Right lung (tissue), 5 donors: ENCODE data around the gene PLXND1. TPM values are rescaled to one million over a fixed set of nuclear protein-coding genes. Genes with fewer than 3 reads are reported as not detected.
"Not testable (repeated sequence)": the region's sequence is repeated elsewhere in the genome, so short reads cannot be mapped to it uniquely, and the experiment has no call there.

ENCODE experiments used
- DNase-seq, 2 donors: peaks; one replicate each; pipeline ENCODE4 v3.0.0-alpha.2; 2013
- polyA plus RNA-seq, 5 donors: library from polyadenylated mRNA; unstranded; fragments of 120-200 nt; gene quantifications; one replicate each; pipeline versions ENCODE4 v1.2.1 to v1.2.3, GENCODE V29; 2013; ENCODE audit warnings: inconsistent platforms in 1 of 5, low replicate concordance in 1 of 5; ENCODE audit not compliant: insufficient read length in 5 of 5, insufficient read depth in 1 of 5

Gene PLXND1
- polyA plus RNA-seq, 5 donors, result 167 to 213 (median 176) TPM

DNA sequence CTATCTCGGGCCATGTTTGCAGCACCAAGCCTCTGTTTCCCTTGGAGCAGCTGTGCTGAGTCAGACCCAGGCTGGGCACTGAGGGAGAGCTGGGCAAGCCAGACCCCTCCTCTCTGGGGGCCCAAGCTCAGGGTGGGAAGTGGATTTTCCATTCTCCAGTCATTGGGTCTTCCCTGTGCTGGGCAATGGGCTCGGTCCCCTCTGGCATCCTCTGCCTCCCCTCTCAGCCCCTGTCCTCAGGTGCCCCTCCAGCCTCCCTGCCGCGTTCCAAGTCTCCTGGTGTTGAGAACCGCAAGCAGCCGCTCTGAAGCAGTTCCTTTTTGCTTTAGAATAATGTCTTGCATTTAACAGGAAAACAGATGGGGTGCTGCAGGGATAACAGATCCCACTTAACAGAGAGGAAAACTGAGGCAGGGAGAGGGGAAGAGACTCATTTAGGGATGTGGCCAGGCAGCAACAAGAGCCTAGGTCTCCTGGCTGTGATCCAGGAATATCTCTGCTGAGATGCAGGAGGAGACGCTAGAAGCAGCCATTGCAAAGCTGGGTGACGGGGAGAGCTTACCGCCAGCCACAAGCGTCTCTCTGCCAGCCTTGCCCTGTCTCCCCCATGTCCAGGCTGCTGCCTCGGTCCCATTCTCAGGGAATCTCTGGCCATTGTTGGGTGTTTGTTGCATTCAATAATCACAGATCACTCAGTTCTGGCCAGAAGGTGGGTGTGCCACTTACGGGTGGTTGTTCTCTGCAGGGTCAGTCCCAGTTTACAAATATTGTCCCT, 76.9 kb downstream of the PLXND1 start:
- no peak for DNase-seq

DNA sequence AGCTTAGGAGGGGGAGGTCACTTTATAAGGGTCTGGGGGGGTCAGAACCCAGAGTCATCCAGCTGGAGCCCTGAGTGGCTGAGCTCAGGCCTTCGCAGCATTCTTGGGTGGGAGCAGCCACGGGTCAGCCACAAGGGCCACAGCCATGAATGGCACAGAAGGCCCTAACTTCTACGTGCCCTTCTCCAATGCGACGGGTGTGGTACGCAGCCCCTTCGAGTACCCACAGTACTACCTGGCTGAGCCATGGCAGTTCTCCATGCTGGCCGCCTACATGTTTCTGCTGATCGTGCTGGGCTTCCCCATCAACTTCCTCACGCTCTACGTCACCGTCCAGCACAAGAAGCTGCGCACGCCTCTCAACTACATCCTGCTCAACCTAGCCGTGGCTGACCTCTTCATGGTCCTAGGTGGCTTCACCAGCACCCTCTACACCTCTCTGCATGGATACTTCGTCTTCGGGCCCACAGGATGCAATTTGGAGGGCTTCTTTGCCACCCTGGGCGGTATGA, 77.8 kb downstream of the PLXND1 start, which contains the start of gene RHO:
Gene RHO (plus strand): TSS at position 51 of the 512 bp plus-strand sequence. CDS start 95 bp downstream, at position 146.
- no peak for DNase-seq

DNA sequence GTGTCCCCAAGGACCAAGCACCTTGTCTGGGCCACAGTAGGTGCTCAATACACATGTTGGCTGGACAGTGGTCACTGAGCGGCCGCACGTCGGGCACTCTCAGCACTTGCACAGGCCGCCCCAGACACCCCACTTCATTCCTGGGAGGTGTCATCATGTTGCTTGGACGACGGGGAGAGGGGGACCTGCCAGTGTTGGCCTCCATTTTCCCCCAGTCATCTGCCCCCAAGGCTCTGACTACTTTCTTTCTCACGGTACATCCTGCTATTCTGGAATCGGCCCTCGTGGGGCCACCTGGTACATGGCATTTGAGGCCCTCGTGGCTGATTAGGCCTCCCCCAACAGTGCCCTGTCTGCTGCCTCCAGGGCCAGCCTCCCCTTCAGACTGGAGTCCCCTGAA, 79.2 kb downstream of the PLXND1 start:
- no peak for DNase-seq

DNA sequence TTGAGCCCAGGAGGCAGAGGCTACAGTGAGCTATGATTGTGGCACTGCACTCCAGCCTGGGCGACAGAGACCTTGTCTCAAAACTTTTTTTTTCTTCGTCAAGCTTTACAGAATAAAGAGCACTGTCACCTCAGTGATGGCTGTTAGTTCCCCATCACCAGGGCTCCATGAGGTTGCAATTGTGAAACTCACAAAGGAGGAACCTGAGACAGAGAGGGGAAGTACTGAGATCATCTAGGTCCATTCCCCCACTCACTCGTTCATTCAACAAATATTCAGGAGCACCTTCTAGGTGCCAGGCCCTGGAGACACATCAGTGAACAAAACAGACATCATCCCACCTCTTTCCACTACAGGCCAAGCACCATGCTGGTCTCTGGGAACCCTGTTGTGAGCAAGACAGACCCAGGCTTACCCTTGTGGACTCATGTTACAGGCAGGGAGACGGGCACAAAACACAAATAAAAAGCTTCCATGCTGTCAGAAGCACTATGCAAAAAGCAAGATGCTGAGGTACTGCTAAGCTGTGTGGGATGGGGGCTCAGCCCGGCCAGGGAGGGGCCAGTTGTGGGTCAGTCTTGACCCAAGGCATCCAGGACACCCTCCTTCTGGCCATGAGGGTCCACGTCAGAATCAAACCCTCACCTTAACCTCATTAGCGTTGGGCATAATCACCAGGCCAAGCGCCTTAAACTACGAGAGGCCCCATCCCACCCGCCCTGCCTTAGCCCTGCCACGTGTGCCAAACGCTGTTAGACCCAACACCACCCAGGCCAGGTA, 80.2 kb downstream of the PLXND1 start:
- no peak for DNase-seq

DNA sequence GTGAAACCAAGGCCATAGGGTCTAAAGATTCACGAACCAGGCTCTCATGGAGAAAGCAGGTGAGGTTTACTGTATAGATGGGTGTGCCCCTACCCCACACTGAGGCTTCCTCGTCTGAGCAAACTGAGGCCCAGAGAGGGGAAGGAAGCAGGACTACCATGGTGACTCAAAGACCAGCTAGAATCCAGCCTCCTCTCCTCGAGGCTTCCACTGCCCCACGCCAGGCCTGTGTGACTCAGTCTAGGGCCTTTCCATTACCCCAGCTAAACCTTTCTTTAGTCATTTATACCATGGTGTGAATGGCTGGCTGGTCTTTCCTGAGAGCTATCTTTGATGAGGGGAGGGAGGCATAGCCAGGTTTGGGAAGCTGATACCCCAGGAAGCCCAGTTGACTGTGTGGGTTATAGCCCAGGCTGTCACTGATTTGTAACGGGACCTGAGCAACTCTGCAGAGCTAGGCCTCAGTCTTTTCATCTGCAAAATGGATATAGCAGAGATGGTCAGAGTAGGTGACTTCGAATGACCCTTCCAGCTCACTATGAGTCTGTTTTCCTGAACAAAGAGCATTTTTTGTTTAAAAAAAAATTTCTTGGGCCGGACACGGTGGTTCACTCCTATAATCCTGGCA, 81.0 kb downstream of the PLXND1 start:
- no peak for DNase-seq

DNA sequence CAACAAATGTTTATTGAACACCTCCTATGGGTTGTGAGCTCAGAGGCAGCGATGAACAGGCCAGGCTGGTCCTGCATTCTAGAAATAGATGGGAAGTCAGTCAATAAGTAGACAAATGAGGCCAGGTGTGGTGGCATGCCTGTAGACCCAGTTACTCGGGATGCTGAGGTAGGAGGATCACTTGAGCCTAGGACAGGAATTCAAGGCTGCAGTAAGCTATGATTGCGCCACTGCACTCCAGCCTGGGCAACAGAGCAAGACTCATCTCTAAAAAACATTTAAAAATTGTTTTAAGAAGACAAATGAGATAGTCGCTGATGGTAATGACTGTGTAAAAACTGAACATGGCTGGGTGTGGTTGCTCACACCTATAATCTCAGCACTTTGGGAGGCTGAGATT, 82.4 kb downstream of the PLXND1 start:
- no peak for DNase-seq

DNA sequence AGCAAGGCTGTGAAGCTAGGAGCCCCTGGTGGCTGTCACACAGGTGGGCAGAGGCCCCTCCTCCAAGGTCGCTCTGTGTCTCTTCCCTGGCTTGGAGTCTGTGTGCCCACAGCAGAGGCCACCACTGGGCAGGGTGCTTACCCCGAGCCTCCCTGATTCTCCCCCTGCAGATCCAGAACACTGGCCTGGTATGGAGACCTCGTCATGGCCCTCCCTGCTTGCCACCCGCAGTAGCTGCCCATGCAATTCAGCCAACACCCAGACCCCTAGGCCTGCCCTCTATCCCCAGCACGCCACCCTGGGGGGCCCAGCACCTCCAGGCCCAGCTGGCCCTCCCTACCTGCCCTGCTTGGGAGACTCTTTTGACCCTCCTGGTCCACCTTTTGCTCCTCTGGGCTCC, 83.5 kb downstream of the PLXND1 start:
- DNase-seq, result no peak

DNA sequence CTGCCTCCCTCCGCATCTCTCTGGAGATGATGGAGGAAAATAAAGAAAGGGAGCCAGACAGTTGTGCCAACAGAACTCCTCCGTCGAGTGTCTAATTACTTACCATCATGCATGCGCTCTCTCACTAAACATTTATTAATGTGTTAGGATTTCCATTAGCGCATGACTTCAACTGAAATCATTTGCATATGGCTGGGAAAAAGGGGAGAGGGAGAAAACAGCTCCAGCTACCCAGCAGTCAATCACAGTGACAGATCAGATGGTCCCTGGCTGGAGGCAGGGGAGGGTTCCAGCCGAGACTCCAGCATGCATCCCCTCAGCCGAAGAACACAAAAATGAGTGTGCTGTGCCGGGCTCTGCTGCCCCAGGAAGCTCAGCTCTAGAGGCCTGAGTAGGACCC, 84.9 kb downstream of the PLXND1 start:
- DNase-seq, result no peak

DNA sequence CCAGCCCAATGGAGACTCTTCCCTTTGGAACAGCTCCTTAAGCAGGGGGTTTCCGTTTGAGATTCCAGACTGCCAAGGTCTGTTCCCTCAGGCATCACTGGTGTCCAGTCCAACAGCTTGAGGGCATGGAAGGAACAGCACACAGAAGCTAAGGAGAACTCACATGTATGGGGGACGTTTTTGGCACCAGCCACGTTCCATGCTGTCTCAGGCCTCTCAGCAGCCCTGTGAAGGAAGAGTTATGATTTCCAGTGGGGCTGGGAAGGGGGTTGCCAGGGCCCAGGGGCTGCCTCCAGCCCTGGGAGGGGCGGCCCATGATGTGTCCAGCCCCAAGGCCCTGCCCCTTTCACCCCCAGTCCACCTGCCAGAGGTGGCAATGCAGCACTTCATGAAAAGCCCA, 85.5 kb downstream of the PLXND1 start:
- no peak for DNase-seq

DNA sequence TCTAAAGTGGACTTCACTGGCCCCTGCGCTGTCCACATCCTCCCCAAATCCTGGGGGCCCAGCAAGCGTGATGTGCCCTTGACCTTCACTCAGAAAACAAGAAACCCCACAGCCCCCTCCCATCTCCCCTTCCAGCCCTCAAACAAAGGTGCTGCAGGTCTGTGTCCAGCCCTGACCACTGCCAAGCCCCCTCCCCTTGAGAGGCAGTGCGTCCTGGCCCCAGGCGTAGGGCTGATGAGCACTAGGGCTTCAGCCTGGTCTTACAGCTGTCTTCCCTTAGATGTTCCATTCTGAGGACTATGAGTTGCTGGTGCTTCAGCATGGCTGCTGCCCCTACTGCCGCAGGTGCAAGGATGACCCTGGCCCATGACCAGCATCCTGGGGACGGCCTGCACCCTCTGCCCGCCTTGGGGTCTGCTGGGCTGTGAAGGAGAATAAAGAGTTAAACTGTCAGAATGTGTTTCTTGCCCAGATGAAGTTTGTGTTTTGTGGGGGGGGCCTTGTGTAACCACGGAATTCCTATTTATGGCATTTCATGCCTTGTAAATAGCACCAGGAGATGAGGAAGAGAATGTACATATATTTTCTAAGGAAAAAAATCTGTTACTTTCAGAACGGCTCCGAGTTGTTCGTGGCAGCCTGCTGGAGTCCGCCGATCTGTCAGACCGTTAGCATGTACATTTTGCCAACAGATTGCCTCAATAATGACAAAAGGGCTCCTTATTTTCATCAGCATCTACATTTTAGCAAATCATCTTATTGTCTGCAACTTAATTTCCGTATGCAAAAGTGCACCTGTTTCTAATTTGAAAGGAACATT, 86.4 kb downstream of the PLXND1 start:
- DNase-seq, result no peak

DNA sequence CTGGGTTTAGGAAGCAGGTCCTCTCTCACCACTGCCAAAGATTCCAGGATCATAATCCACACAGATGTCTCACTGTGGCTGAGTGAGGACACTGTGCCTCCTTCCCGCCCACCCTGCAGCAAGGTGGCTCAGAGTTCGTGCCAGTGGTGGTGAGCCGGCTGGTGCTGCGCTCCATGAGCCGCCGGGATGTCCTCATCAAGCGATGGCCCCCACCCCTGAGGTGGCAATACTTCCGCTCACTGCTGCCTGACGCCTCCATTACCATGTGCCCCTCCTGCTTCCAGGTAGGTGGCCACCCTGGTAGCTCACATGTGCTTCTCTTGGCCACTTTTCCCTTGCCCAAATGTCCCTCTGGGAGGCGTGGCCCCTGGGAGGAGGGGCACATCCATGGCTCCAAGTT, 87.0 kb downstream of the PLXND1 start:
- DNase-seq, result no peak

DNA sequence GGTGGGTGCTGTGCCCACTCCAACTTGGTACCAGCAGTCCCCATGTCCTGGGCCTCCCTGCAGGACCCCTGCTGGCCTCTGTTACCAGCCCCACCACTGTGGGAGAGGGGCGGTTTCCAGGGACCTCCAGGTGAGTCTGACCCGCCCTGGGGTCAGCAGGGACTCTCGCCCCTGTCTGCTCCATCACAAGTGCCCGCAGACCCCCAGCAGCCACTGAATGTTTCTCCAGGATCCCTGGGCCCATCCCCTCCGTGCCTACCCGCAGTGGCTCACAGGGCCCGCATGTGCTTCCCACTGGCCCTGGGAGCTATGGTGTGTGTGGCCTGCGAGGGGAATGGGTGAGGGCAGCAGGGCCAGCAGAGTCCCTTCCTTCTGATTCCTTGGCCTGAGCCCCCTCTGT, 87.9 kb downstream of the PLXND1 start:
- no peak for DNase-seq

DNA sequence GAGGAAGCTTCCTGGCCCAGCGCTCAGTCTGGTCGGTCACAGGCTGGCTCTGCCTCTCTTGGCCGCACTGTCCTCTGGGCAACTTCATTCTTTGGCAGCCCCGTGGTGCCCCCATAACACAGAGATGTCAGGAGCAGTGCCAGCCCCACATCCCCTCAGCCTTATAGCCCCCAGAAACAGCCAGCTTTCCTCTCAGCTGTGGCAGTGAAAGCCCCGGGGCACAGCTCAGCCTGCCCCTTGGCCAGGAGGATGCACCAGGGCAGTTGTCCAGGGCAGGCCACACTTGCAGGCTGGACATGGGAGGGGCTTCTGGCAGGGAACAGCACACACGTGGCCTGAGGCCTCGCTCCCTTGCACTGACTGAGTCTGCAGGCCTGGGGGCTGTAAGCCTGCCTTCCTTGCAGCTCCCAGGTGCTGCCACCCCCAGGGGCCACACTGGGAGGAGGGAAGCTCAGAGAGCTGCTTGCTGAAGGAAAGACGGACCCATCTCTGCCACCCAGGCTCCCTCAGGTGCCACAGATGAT, 88.4 kb downstream of the PLXND1 start:
- no peak for DNase-seq

DNA sequence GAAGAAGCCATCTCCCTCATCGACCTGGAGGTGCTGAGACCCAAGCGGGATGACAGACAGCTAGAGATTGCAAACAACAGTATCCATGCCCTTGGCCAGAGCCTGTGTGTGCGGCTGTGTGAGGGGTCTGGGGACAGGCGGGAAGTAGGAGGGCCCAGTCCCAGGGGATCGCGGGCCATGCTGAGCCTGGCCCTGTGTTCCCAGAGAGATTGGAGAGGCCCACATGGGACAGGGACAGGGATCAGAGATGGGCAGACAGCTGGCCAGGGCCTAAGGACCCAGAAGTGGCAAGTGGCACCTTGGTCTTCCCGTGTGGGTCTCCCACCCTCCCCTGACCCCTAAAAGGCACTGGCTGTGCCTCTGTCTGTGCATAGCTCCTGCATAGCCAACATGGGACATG, 89.0 kb downstream of the PLXND1 start:
- no peak for DNase-seq

DNA sequence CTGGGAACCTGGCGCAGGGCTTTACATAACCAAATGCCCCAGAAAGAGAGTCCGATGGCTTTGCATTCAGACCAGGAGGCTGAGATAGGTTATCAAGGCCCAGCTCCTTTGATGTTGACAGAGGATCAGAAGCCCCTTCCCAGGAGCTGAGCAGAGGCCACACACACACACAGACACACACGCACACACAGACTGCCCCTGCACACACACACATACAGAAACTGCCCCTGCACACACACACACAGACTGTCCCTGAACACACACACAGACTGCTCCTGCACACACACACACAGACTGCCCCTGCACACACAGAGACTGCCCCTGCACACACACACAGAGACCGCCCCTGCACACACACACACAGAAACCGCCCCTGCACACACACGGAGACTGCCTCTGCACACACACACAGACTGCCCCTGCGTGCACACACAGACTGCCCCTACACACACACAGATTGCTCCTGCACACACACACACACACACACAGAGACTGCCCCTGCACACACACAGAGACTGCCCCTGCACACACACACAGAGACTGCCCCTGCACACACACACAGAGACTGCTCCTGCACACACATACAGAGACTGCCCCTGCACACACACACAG, 90.5 kb downstream of the PLXND1 start:
- DNase-seq, result not testable (repeated sequence)

DNA sequence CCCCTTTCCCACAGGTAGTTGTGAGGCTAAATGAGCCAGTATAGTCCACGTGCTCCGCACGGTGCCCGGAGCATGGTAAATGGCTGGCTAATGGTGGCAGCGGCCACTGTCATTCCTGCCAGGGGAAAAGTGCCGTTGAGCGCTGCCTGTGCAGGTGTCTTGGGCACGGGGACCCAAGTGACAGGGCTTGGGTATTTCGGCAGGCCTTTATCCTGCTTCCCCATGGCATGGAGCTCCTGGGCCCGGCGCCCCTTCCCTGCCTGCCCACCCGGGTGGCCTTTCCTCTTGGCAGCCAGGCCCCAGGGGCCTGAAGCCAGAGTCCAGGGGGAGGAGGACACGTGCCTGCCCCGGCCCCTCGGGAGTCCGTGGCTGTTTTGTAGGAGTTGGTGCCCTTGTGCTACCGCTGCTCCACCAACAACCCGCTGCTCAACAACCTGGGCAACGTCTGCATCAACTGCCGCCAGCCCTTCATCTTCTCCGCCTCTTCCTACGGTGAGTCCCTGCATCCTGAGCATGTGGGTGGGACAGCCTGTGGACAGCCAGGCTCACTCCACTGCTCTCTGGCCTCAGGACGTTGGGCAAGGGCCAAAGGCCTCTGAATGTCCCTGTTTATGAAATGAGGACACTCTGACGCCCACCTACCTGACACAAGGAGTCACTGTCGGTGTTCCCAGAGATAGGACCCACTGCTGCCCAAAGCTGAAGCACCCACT, 91.2 kb downstream of the PLXND1 start:
- not testable (repeated sequence) for DNase-seq

DNA sequence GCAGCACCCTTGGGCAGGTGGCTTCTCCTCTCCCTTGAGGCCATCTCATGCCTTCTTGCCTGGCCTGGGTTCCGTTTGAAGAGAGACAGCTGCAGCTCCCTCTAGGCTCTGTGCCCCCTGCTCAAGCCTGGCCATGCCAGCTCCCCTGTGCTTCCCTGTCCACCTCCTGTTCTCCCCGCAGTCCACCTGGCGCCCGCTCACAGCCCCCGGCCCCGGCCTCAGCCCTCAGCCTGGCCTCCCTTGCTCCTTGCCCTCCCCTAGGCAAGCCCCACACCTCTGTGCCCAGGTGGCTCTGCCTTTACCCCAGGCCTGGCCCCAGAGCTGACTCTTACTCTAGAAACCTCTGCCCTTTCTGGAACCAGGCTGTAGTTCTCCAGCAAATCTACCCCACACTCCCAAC, 91.9 kb downstream of the PLXND1 start:
- no peak for DNase-seq

DNA sequence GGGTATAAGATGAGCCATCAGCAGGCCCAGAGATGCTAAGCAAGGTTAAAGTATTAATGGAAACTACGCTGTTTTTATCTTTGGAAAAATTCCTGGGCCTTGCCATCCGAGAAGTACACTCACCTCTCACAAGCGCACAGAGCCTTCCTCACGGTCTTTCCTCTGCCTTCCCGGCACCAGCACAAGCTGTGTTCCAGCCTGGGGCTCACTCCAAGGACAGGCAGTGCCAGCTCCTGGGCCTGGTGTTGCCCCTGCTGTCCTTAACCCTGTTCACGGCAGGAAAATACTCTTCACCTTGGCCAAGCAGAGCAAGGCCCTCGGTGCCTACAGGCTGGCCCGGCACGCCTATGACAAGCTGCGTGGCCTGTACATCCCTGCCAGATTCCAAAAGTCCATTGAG, 92.4 kb downstream of the PLXND1 start:
- DNase-seq, result no peak

DNA sequence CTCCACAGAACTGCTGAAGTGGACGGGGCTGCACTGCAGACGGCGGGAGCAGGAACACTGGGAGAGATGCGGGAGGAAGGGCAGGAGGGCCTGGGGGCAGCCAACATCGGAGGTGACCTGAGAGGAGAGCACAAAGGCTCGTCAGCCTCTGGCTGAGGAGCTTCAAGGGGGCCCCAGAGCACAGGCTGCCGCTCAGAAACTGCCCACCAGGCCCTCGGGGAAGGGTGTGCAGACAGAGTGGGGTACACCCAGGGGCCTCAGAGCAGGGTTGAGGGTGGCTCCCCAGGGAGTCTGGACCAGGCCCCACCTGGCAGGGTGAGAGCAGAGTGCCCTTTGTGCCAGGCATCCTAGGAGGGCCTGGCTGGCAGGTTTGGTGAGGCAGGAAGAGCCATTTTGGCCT, 92.8 kb downstream of the PLXND1 start:
- no peak for DNase-seq

DNA sequence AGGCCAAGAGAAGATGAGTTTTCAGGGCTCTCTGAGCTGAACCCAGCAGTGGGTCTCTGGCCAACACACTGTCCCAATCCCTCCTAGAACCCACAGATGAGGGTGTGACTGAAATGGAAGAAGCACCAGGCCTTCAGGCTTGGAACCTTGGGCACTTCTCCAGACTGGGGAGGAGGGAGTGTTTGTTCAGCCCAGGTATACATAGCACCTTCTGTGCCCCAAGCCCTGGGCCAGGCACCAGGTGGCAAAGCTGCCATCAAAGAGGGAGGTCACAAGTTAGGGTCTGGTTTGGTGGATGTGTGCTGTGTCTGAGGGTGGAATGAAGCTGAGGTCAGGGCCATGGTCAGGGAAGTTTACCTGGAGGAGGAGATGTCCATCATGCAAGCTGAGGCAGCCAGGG, 93.9 kb downstream of the PLXND1 start:
- DNase-seq, result no peak
